Ovary (tissue), 3 donors: ENCODE measurements around the gene C1orf50.

Experiments
- EP300 ChIP-seq: sonication (generic); formaldehyde crosslinking; IDR thresholded peaks from one replicate; pipeline ENCODE4 v1.6.1; 2017; ENCODE audit warnings: antibody characterized with exemption
- POLR2A ChIP-seq: fragments of 450-650 bp; IDR thresholded peaks from one replicate; pipeline ENCODE4 v1.6.1; 2017; ENCODE audit warnings: antibody characterized with exemption, mild to moderate bottlenecking, moderate library complexity
- TF ChIP-seq, protein P1 (sequence below), 3 donors: fragments of 450-650 bp in 2 of 3; fragments of 200-600 bp in 1 of 3; IDR thresholded peaks; one replicate each; pipeline versions ENCODE4 v1.5.1 to v1.8.0; 2016 to 2022; ENCODE audit warnings: antibody characterized with exemption in 3 of 3, mild to moderate bottlenecking in 1 of 3
- donor health status: DM: no; HTN: no; CAD: no.

- TF ChIP-seq, protein P1, sequence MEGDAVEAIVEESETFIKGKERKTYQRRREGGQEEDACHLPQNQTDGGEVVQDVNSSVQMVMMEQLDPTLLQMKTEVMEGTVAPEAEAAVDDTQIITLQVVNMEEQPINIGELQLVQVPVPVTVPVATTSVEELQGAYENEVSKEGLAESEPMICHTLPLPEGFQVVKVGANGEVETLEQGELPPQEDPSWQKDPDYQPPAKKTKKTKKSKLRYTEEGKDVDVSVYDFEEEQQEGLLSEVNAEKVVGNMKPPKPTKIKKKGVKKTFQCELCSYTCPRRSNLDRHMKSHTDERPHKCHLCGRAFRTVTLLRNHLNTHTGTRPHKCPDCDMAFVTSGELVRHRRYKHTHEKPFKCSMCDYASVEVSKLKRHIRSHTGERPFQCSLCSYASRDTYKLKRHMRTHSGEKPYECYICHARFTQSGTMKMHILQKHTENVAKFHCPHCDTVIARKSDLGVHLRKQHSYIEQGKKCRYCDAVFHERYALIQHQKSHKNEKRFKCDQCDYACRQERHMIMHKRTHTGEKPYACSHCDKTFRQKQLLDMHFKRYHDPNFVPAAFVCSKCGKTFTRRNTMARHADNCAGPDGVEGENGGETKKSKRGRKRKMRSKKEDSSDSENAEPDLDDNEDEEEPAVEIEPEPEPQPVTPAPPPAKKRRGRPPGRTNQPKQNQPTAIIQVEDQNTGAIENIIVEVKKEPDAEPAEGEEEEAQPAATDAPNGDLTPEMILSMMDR (IDR thresholded peaks at IDR 0.05), result no peak
- TF ChIP-seq POLR2A (no peak), EP300 (no peak)
Measured at GRCh38 chr1:42806171-42806570, 39.1 kb downstream of the C1orf50 start.
